HK-2 (cell line): Measurements from ENCODE around the gene TPI1.
"Not testable (repeated sequence)": the region's sequence is repeated elsewhere in the genome, so short reads cannot be mapped to it uniquely, and the experiment has no call there.

Source experiments
- DNase-seq: peaks from one replicate; pipeline ENCODE4 v3.0.0-alpha.2; 2018; ENCODE audit not compliant: unreplicated experiment

The TPI1 gene

GRCh38 chr12:6894321-6894720 lies 27.0 kb downstream of the TPI1 start:
- no peak for DNase-seq

GRCh38 chr12:6896846-6897435 lies 29.6 kb downstream of the TPI1 start:
- DNase-seq: no peak

- DNase-seq: no peak
These were observed 32.1 kb downstream of the TPI1 start for GRCh38 chr12:6899427-6899826.

- no peak for DNase-seq
These were observed 32.6 kb downstream of the TPI1 start for GRCh38 chr12:6899837-6900519.

GRCh38 chr12:6902448-6902847 lies 35.1 kb downstream of the TPI1 start:
- DNase-seq: no peak

- no peak for DNase-seq
These were observed 36.4 kb downstream of the TPI1 start for GRCh38 chr12:6903722-6904121.

GRCh38 chr12:6904280-6905276 lies 37.2 kb downstream of the TPI1 start, which contains the start of gene LRRC23:
TSS of gene LRRC23 (plus strand) at chr12:6904822. CDS start at chr12:6905634, 812 bp downstream.
- peak; percentile 97 for DNase-seq

GRCh38 chr12:6905414-6906040 lies 38.2 kb downstream of the TPI1 start:
- DNase-seq: no peak

- DNase-seq: not testable (repeated sequence)
These were observed 40.8 kb downstream of the TPI1 start for GRCh38 chr12:6908141-6908540.

GRCh38 chr12:6909421-6910145 lies 42.3 kb downstream of the TPI1 start:
- no peak for DNase-seq

- DNase-seq: no peak
These were observed 45.0 kb downstream of the TPI1 start for GRCh38 chr12:6912164-6912935.

GRCh38 chr12:6914246-6914946 lies 47.1 kb downstream of the TPI1 start, which contains the start of gene ENO2:
TSS of gene ENO2 (plus strand) at chr12:6914580. CDS start at chr12:6915833, 1,253 bp downstream.
- peak; percentile 83 for DNase-seq

- no peak for DNase-seq
These were observed 47.8 kb downstream of the TPI1 start for GRCh38 chr12:6914947-6915788.

GRCh38 chr12:6915789-6916285 lies 48.5 kb downstream of the TPI1 start:
- DNase-seq: no peak

GRCh38 chr12:6916426-6917200 lies 49.3 kb downstream of the TPI1 start:
- DNase-seq: no peak

- DNase-seq: peak; percentile 54
These were observed 50.3 kb downstream of the TPI1 start for GRCh38 chr12:6917491-6918231.

- DNase-seq: no peak
These were observed 52.3 kb downstream of the TPI1 start for GRCh38 chr12:6919588-6919987.
